Hair follicular keratinocyte (primary cell): Measurements from ENCODE around the gene DZIP1L. TPM values are rescaled to one million over a fixed set of nuclear protein-coding genes. Genes with fewer than 3 reads are reported as not detected.

ENCODE experiments used
- total RNA-seq: library from RNA; depleted of rRNA; stranded (reverse); fragments of >200 nt; gene quantifications from 2 replicates; pipeline ENCODE4 v1.2.3, GENCODE V29; 2015

The DZIP1L gene
- 5.5 and 5.7 TPM in 2 replicates for total RNA-seq

GRCh38 chr3:138114988-138115971 lies at the start of gene DZIP1L:
TSS of gene DZIP1L (minus strand) at chr3:138115608. CDS start at chr3:138103971, 11,637 bp downstream.

GRCh38 chr3:138132239-138132638 lies 16.8 kb upstream of the DZIP1L start, which contains the start of gene A4GNT:
TSS of gene A4GNT (minus strand) at chr3:138132390. CDS start at chr3:138131256, 1,134 bp downstream.

Other genes starting within 250 kb of the DZIP1L start
- gene CLDN18, start 105.4 kb downstream of the DZIP1L start, total RNA-seq, result not detected in 2 replicates
- gene A4GNT, start 16.8 kb upstream of the DZIP1L start, total RNA-seq, result not detected in 2 replicates
- gene DBR1, start 59.3 kb upstream of the DZIP1L start, total RNA-seq, result 8.9 and 14.4 TPM in 2 replicates
- gene ARMC8, start 71.7 kb upstream of the DZIP1L start, total RNA-seq, result 18.4 and 27.6 TPM in 2 replicates
- not detected in 2 replicates for gene NME9, start 214.2 kb upstream of the DZIP1L start, total RNA-seq
- 2.6 and 6.2 TPM in 2 replicates for gene MRAS, start 233.0 kb upstream of the DZIP1L start, total RNA-seq